Osteocyte (in vitro differentiated cells): ENCODE data around the gene NMRK1. TPM values are rescaled to one million over a fixed set of nuclear protein-coding genes. Genes with fewer than 3 reads are reported as not detected.

Source experiments
- DNase-seq: peaks from one replicate; pipeline ENCODE4 v3.0.0; 2021; ENCODE audit warnings: mixed read lengths; ENCODE audit not compliant: unreplicated experiment; ENCODE audit errors: extremely low spot score
- H3K27ac Mint-ChIP-seq: one replicate; pipeline ENCODE4 v1.8.0; 2021; ENCODE audit warnings: mild to moderate bottlenecking, mixed read lengths; ENCODE audit not compliant: unreplicated experiment
- H3K27me3 Mint-ChIP-seq: one replicate; pipeline ENCODE4 v1.8.0; 2021; ENCODE audit warnings: mixed read lengths; ENCODE audit not compliant: unreplicated experiment
- H3K36me3 Mint-ChIP-seq: one replicate; pipeline ENCODE4 v1.8.0; 2021; ENCODE audit warnings: mixed read lengths; ENCODE audit not compliant: unreplicated experiment
- H3K4me1 Mint-ChIP-seq: one replicate; pipeline ENCODE4 v1.8.0; 2021; ENCODE audit warnings: mixed read lengths; ENCODE audit not compliant: unreplicated experiment
- H3K4me3 Mint-ChIP-seq: one replicate; pipeline ENCODE4 v1.8.0; 2021; ENCODE audit warnings: mild to moderate bottlenecking, moderate library complexity, mixed read lengths; ENCODE audit not compliant: unreplicated experiment
- H3K9me3 Mint-ChIP-seq: one replicate; pipeline ENCODE4 v1.8.0; 2021; ENCODE audit warnings: mixed read lengths; ENCODE audit not compliant: unreplicated experiment
- total RNA-seq: library from RNA; stranded (reverse); gene quantifications from 2 replicates; pipeline ENCODE4 v1.2.1, GENCODE V29; 2021
- TF ChIP-seq, protein P1 (sequence below): fragments of 200-600 bp; sonication (generic); IDR thresholded peaks from 2 replicates; pipeline ENCODE4 v1.5.0; 2021; ENCODE audit warnings: antibody characterized with exemption, mild to moderate bottlenecking, moderate library complexity

NMRK1 gene
- total RNA-seq, 1 donor from 2014 or later, result 11.4 TPM

DNA sequence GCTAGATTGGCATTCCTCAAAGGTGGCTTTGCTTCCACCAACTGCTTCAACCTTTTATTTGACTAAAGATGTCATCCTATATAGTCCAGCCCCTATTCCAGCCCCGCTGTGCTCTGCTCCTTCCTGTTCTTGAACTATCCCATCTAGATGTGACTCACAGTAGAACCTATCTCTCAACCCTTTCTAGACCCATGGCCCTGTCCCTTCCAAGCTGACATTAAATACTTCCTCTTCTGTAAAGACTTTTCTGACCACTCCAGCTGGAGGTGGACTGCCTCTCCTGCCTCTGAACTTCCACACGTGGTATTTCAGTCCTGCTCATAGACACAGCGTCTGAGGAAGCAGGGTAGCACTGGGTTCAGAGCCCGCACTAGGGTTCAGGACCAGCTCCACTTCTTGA, 32.7 kb upstream of the NMRK1 start:
- no peak overlapping the region for H3K4me3 Mint-ChIP-seq
- TF ChIP-seq, protein P1, sequence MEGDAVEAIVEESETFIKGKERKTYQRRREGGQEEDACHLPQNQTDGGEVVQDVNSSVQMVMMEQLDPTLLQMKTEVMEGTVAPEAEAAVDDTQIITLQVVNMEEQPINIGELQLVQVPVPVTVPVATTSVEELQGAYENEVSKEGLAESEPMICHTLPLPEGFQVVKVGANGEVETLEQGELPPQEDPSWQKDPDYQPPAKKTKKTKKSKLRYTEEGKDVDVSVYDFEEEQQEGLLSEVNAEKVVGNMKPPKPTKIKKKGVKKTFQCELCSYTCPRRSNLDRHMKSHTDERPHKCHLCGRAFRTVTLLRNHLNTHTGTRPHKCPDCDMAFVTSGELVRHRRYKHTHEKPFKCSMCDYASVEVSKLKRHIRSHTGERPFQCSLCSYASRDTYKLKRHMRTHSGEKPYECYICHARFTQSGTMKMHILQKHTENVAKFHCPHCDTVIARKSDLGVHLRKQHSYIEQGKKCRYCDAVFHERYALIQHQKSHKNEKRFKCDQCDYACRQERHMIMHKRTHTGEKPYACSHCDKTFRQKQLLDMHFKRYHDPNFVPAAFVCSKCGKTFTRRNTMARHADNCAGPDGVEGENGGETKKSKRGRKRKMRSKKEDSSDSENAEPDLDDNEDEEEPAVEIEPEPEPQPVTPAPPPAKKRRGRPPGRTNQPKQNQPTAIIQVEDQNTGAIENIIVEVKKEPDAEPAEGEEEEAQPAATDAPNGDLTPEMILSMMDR, result no peak
- peaks cover 21% of the 10 kb centered on the region for H3K36me3 Mint-ChIP-seq
- no peaks in the 10 kb centered on the region for H3K27me3 Mint-ChIP-seq
- no peak for DNase-seq
- H3K27ac Mint-ChIP-seq, result no peak overlapping the region
- H3K4me1 Mint-ChIP-seq, result peaks cover 11% of the 10 kb centered on the region
- H3K9me3 Mint-ChIP-seq, result no peaks in the 10 kb centered on the region

- no peak overlapping the region for H3K27ac Mint-ChIP-seq
- H3K9me3 Mint-ChIP-seq, result no peaks in the 10 kb centered on the region
- H3K4me3 Mint-ChIP-seq, result no peak overlapping the region
- no peaks in the 10 kb centered on the region for H3K27me3 Mint-ChIP-seq
- TF ChIP-seq, protein P1, result no peak
- peaks cover 7% of the 10 kb centered on the region for H3K4me1 Mint-ChIP-seq
- peaks cover 21% of the 10 kb centered on the region for H3K36me3 Mint-ChIP-seq
- no peak for DNase-seq
Observed at GRCh38 chr9:75117564-75117963, 29.6 kb upstream of the NMRK1 start.

GRCh38 chr9:75116306-75116705, 28.4 kb upstream of the NMRK1 start:
- peaks cover 8% of the 10 kb centered on the region for H3K4me1 Mint-ChIP-seq

GRCh38 chr9:75112789-75113188, 24.8 kb upstream of the NMRK1 start:
- H3K4me3 Mint-ChIP-seq, result no peak overlapping the region
- H3K36me3 Mint-ChIP-seq, result peaks cover 1% of the 10 kb centered on the region
- H3K27me3 Mint-ChIP-seq, result no peaks in the 10 kb centered on the region
- H3K4me1 Mint-ChIP-seq, result peaks cover 11% of the 10 kb centered on the region
- DNase-seq, result no peak
- H3K27ac Mint-ChIP-seq, result no peak overlapping the region
- TF ChIP-seq, protein P1, result no peak
- no peaks in the 10 kb centered on the region for H3K9me3 Mint-ChIP-seq

More at GRCh38 chr9:75116306-75116705, 28.4 kb upstream of the NMRK1 start:
- H3K27ac Mint-ChIP-seq, result no peak overlapping the region
- H3K36me3 Mint-ChIP-seq, result peaks cover 21% of the 10 kb centered on the region
- no peaks in the 10 kb centered on the region for H3K9me3 Mint-ChIP-seq
- H3K4me3 Mint-ChIP-seq, result no peak overlapping the region
- no peaks in the 10 kb centered on the region for H3K27me3 Mint-ChIP-seq
- DNase-seq, result no peak
- TF ChIP-seq, protein P1, result no peak

GRCh38 chr9:75111019-75111622, 23.2 kb upstream of the NMRK1 start:
- Mint-ChIP-seq H3K9me3 (no peaks in the 10 kb centered on the region), H3K36me3 (no peaks in the 10 kb centered on the region), H3K27ac (no peak overlapping the region)

More at GRCh38 chr9:75111019-75111622, 23.2 kb upstream of the NMRK1 start:
- DNase-seq, result no peak
- TF ChIP-seq, protein P1, result no peak
- Mint-ChIP-seq H3K27me3 (no peaks in the 10 kb centered on the region), H3K4me1 (peaks cover 9% of the 10 kb centered on the region), H3K4me3 (no peak overlapping the region)
